OCI-LY3 (cell line): ENCODE results near the gene NKX2-1.

ENCODE experiments used
- H2AFZ ChIP-seq: fragments of 200-600, 300-600 bp; shearing (Covaris generic); 2 replicates; pipeline ENCODE4 v1.6.0; 2014; ENCODE audit warnings: antibody characterized with exemption, low read depth, low read length
- H3K27ac ChIP-seq: fragments of 200-600, 300-600 bp; sonication (generic); 2 replicates; pipeline ENCODE4 v1.5.1; 2014; ENCODE audit warnings: mild to moderate bottlenecking, low read length, moderate library complexity, mixed read lengths
- H3K27me3 ChIP-seq: fragments of 200-600, 300-600 bp; sonication (generic); 2 replicates; pipeline ENCODE4 v1.6.1; 2014; ENCODE audit warnings: low read depth, low read length, mixed read lengths
- H3K36me3 ChIP-seq: fragments of 200-600, 300-600 bp; sonication (generic); replicated peaks from 2 replicates; pipeline ENCODE3; 2014; ENCODE audit warnings: low read depth, low read length, mixed read lengths
- H3K4me1 ChIP-seq: fragments of 300-600, 200-600 bp; sonication (generic); 2 replicates; pipeline ENCODE4 v1.6.1; 2014; ENCODE audit warnings: low read length, mixed read lengths
- H3K4me2 ChIP-seq: fragments of 200-600, 300-600 bp; sonication (generic); 2 replicates; pipeline ENCODE4 v1.6.1; 2014; ENCODE audit warnings: low read length, mixed read lengths
- H3K4me3 ChIP-seq: fragments of 300-600, 200-600 bp; sonication (generic); 2 replicates; pipeline ENCODE4 v1.5.1; 2014; ENCODE audit warnings: antibody characterized with exemption, mild to moderate bottlenecking, low read length, moderate library complexity
- H3K79me2 ChIP-seq: fragments of 300-600, 200-600 bp; shearing (Covaris generic); 2 replicates; pipeline ENCODE4 v1.6.1; 2014; ENCODE audit warnings: mild to moderate bottlenecking, low read length, mixed read lengths
- H3K9ac ChIP-seq: fragments of 300-600, 200-600 bp; shearing (Covaris generic); 2 replicates; pipeline ENCODE4 v1.6.0; 2014; ENCODE audit warnings: mild to moderate bottlenecking, low read length, moderate library complexity
- H3K9me3 ChIP-seq: fragments of 200-600, 300-600 bp; shearing (Covaris generic); 2 replicates; pipeline ENCODE4 v1.6.1; 2014; ENCODE audit warnings: low read length, mixed read lengths; ENCODE audit not compliant: insufficient read depth
- H4K20me1 ChIP-seq: fragments of 200-600, 300-600 bp; sonication (generic); 2 replicates; pipeline ENCODE4 v1.6.1; 2016; ENCODE audit warnings: low read length, mixed read lengths; ENCODE audit not compliant: insufficient read depth
- EZH2phosphoT487 ChIP-seq: fragments of 200-600 bp; shearing (Covaris generic); IDR thresholded peaks from 2 replicates; pipeline ENCODE4 v1.6.1; 2018; ENCODE audit warnings: antibody characterized with exemption, mixed run types, low read depth
- TF ChIP-seq, protein P1 (sequence below): fragments of 200-600, 300-600 bp; sonication (generic); IDR thresholded peaks from 2 replicates; pipeline ENCODE4 v1.5.1; 2014; ENCODE audit warnings: antibody characterized with exemption, low read length, low read depth

NKX2-1 gene

DNA sequence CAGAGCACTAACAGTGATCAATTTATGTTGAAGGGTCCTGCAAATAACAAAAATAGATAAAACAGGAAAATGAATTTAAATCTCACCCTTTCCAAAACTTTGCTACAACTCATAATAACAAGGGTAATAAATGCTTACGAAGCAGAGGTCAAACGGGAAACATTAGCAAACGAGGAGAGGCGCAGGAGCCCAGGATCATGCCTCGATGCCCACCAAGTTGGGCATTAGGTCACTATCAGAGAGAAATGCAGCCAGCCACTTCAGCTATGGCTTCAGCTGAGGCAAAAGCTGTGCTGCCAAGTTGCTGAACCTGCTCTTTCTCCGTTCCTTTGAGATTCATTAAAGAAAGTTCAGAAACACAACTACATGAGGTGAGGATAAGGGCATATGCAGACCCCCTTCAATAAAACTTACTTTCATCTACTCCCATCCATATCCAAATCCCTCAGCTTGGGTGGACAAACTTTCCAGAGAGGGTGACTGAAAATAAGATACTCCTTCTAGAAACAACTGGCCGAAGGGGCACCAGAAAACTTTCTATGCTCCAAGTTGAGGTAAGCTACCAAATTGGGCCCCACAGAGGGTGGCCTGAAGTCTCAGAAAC lies 7.9 kb downstream of the NKX2-1 start:
- Histone ChIP-seq H3K27me3 (no peaks in the 10 kb centered on the region), H3K4me1 (peaks cover 23% of the 10 kb centered on the region), H4K20me1 (no peaks in the 10 kb centered on the region), H3K36me3 (no peaks in the 10 kb centered on the region), H3K27ac (no peak overlapping the region), H3K9me3 (no peaks in the 10 kb centered on the region), H2AFZ (no peak overlapping the region), H3K4me3 (no peak overlapping the region), H3K79me2 (no peaks in the 10 kb centered on the region), H3K4me2 (no peak overlapping the region), H3K9ac (no peak overlapping the region)
- TF ChIP-seq, protein P1, sequence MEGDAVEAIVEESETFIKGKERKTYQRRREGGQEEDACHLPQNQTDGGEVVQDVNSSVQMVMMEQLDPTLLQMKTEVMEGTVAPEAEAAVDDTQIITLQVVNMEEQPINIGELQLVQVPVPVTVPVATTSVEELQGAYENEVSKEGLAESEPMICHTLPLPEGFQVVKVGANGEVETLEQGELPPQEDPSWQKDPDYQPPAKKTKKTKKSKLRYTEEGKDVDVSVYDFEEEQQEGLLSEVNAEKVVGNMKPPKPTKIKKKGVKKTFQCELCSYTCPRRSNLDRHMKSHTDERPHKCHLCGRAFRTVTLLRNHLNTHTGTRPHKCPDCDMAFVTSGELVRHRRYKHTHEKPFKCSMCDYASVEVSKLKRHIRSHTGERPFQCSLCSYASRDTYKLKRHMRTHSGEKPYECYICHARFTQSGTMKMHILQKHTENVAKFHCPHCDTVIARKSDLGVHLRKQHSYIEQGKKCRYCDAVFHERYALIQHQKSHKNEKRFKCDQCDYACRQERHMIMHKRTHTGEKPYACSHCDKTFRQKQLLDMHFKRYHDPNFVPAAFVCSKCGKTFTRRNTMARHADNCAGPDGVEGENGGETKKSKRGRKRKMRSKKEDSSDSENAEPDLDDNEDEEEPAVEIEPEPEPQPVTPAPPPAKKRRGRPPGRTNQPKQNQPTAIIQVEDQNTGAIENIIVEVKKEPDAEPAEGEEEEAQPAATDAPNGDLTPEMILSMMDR, result no peak
- no peak for TF ChIP-seq EZH2phosphoT487

DNA sequence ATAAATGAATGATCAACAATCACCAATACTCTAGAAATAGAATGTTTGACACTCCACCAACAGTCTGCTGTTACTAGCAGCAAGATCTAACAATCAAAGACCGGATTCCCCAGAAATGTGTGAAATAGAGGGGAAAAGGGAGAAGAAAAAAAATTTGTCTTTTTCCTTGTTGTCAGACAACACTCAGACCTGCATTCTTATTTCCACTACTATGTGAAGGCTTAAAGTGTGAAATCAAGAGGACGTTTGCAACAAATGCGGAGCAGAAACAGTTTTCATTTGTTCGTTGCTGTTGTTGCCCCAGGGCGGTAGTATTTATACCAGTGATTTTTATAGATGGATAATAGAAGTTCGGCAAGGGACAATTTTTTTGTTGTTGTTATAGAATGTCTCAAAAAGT lies 9.2 kb downstream of the NKX2-1 start:
- no peak for TF ChIP-seq EZH2phosphoT487
- TF ChIP-seq, protein P1, result no peak
- Histone ChIP-seq H3K4me1 (peaks cover 14% of the 10 kb centered on the region), H3K9me3 (no peaks in the 10 kb centered on the region), H3K27ac (no peak overlapping the region), H3K36me3 (no peaks in the 10 kb centered on the region), H3K27me3 (no peaks in the 10 kb centered on the region), H3K9ac (no peak overlapping the region), H2AFZ (no peak overlapping the region), H3K4me3 (no peak overlapping the region), H4K20me1 (no peaks in the 10 kb centered on the region), H3K79me2 (no peaks in the 10 kb centered on the region), H3K4me2 (no peak overlapping the region)

DNA sequence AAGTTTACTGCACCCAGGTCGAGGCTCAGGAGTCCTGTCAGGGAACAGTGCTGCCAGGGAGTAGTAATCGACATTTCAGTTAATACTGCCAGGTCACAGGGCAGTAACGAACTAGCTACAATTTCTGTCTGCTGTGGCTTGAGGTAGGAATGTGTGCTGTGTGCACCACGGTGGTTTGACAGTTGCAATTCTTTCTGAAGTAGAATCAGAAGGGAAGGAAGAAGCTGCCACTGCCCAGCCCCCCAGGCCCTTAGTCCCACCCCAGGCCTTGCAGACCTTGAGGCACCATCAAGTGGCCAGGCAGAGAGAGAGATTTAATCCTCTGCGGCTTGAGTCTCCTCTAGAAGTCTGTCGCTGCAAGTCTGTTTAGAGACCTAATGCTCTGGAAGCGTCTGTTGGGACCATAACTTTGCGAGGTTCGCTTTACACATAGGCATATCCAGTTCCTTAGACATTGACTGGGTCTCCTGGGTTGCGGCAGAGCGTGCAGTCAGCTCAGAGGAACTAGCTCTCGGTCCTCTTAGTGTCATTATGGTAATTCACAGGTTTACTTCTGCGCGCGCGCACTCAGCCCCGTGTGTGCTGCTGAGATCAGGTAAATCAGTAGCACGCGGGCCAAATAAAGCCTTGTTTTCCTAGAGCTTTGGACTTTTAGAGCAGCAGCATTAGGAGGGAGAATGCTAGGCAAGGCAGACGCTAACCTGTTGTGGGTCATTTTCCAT lies 9.8 kb downstream of the NKX2-1 start:
- no peak overlapping the region for H3K9ac ChIP-seq
- TF ChIP-seq, protein P1, result no peak
- no peak for TF ChIP-seq EZH2phosphoT487
- H2AFZ ChIP-seq, result no peak overlapping the region
- H3K4me1 ChIP-seq, result peaks cover 12% of the 10 kb centered on the region
- no peaks in the 10 kb centered on the region for H3K27me3 ChIP-seq
- H3K4me3 ChIP-seq, result no peak overlapping the region
- no peaks in the 10 kb centered on the region for H4K20me1 ChIP-seq
- H3K4me2 ChIP-seq, result no peak overlapping the region
- H3K9me3 ChIP-seq, result no peaks in the 10 kb centered on the region
- H3K27ac ChIP-seq, result no peak overlapping the region
- H3K79me2 ChIP-seq, result no peaks in the 10 kb centered on the region
- no peaks in the 10 kb centered on the region for H3K36me3 ChIP-seq

DNA sequence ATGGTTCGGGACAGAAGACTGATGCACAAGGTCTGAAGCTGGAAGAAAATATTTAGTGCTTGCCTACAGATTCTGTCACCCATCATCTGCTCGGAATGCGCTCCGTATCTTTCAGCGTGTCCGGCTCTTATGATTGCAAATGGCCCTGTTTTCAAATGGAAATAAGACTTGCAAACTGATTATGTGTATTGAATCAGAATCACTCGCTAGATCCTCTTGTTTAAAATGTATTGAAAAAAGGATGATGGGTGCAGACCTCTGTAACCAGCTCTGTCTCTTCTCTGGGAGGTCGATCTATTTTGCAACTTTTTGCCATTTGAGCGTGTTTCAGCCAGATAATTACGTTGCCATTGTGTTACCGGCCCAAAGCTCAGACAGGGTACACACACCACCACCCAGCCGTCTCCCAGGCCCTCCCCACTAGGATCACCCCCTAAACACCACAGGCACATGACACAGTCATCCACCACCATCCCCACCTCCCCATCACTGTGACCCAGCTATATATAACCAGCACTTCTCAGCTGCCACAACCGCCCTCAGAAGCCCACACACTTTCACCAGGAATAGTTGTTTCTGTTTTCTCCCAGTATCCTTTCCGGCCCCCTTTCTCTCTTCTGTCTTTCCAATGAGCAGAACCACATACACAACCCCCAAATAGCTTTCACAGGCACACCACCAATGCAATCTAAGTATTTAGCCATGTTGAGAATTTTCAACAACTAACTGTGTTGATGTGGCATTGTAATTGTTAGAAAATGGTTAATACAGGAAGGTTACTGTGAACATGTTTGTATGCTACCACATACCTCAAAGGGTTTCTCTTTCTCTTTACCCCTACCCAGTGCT lies 10.7 kb downstream of the NKX2-1 start:
- peaks cover 15% of the 10 kb centered on the region for H3K4me1 ChIP-seq
- no peaks in the 10 kb centered on the region for H3K9me3 ChIP-seq
- H3K27me3 ChIP-seq, result no peaks in the 10 kb centered on the region
- no peak overlapping the region for H3K27ac ChIP-seq
- no peaks in the 10 kb centered on the region for H4K20me1 ChIP-seq
- H3K79me2 ChIP-seq, result no peaks in the 10 kb centered on the region
- H3K36me3 ChIP-seq, result no peaks in the 10 kb centered on the region
- no peak overlapping the region for H3K4me3 ChIP-seq
- no peak for TF ChIP-seq EZH2phosphoT487
- TF ChIP-seq, protein P1, result no peak
- H2AFZ ChIP-seq, result no peak overlapping the region
- no peak overlapping the region for H3K4me2 ChIP-seq
- H3K9ac ChIP-seq, result no peak overlapping the region
